Ovary (tissue), 3 donors: Measurements from ENCODE around the gene DOCK1.

Experiments used
- CTCF ChIP-seq, 3 donors: fragments of 450-650 bp in 2 of 3; fragments of 200-600 bp in 1 of 3; IDR thresholded peaks; one replicate each; pipeline versions ENCODE4 v1.5.1 to v1.8.0; 2016 to 2022; ENCODE audit warnings: antibody characterized with exemption in 3 of 3, mild to moderate bottlenecking in 1 of 3
- EP300 ChIP-seq: sonication (generic); formaldehyde crosslinking; IDR thresholded peaks from one replicate; pipeline ENCODE4 v1.6.1; 2017; ENCODE audit warnings: antibody characterized with exemption
- POLR2A ChIP-seq: fragments of 450-650 bp; IDR thresholded peaks from one replicate; pipeline ENCODE4 v1.6.1; 2017; ENCODE audit warnings: antibody characterized with exemption, mild to moderate bottlenecking, moderate library complexity
- donor health status: DM: no; HTN: no; CAD: no.

- no peak for TF ChIP-seq POLR2A
- no peak for TF ChIP-seq CTCF (IDR thresholded peaks at IDR 0.05)
- no peak for TF ChIP-seq EP300
These were observed 19.1 kb downstream of the DOCK1 start for GRCh38 chr10:126924180-126924914.
